HepG2 (cell line): ENCODE data around the gene S100A13.

ENCODE experiments used
- CTCF ChIP-seq: sonication (generic); formaldehyde crosslinking; IDR thresholded peaks from 2 replicates; pipeline ENCODE4 v1.5.0; 2020; ENCODE audit warnings: mild to moderate bottlenecking, missing genetic modification reagents, moderate library complexity
- E2F1 ChIP-seq: sonication (generic); formaldehyde crosslinking; IDR thresholded peaks from 2 replicates; pipeline ENCODE4 v1.5.0; 2020; ENCODE audit warnings: missing genetic modification reagents
- FOXJ3 ChIP-seq: sonication (generic); formaldehyde crosslinking; IDR thresholded peaks from 2 replicates; pipeline ENCODE4 v1.4.0; 2020; ENCODE audit warnings: missing genetic modification reagents, mild to moderate bottlenecking, borderline replicate concordance
- MAF1 ChIP-seq: sonication (generic); formaldehyde crosslinking; IDR thresholded peaks from 2 replicates; pipeline ENCODE4 v1.5.0; 2020; ENCODE audit warnings: missing genetic modification reagents, borderline replicate concordance
- MAX ChIP-seq: IDR thresholded peaks from 2 replicates; pipeline ENCODE4 v1.6.1; 2012; ENCODE audit warnings: inconsistent platforms
- NR2C2 ChIP-seq: sonication (generic); formaldehyde crosslinking; IDR thresholded peaks from 2 replicates; pipeline ENCODE4 v1.4.0; 2020; ENCODE audit warnings: missing genetic modification reagents, mild to moderate bottlenecking, moderate library complexity, borderline replicate concordance
- NRL ChIP-seq: sonication (generic); formaldehyde crosslinking; IDR thresholded peaks from 2 replicates; pipeline ENCODE4 v1.5.0; 2020; ENCODE audit warnings: missing genetic modification reagents, mild to moderate bottlenecking, moderate library complexity, borderline replicate concordance
- PREB ChIP-seq: sonication (generic); formaldehyde crosslinking; IDR thresholded peaks from 2 replicates; pipeline ENCODE4 v1.4.0; 2020; ENCODE audit warnings: missing genetic modification reagents
- REST ChIP-seq, 2 experiments: IDR thresholded peaks; 2 replicates each; pipeline ENCODE4 v1.6.1; 2011 to 2012; ENCODE audit warnings: low read length in 2 of 2, borderline replicate concordance in 1 of 2, low read depth in 1 of 2, mild to moderate bottlenecking in 1 of 2, moderate library complexity in 1 of 2
- SMARCC2 ChIP-seq: fragments of 450-650 bp; IDR thresholded peaks from 2 replicates; pipeline ENCODE4 v1.6.1; 2017; ENCODE audit warnings: antibody characterized with exemption, mild to moderate bottlenecking
- SNAPC5 ChIP-seq: sonication (generic); formaldehyde crosslinking; IDR thresholded peaks from 2 replicates; pipeline ENCODE4 v1.8.1; 2023; ENCODE audit warnings: mild to moderate bottlenecking, missing genetic modification reagents, borderline replicate concordance
- TBP ChIP-seq: sonication (generic); formaldehyde crosslinking; IDR thresholded peaks from 2 replicates; pipeline ENCODE4 v1.5.0; 2020; ENCODE audit warnings: missing genetic modification reagents
- TFE3 ChIP-seq: IDR thresholded peaks from 2 replicates; pipeline ENCODE4 v1.6.1; 2016

- TF ChIP-seq NRL (CRISPR knock-in tag), result no peak
- no peak for TF ChIP-seq REST (IDR thresholded peaks at IDR 0.05; ENCODE audit: borderline replicate concordance in 1 of 2, low read depth in 1 of 2, low read length in 2 of 2)
- TF ChIP-seq TFE3 (CRISPR knock-in tag), result no peak
- no peak for TF ChIP-seq MAX
- TF ChIP-seq CTCF (CRISPR knock-in tag), result no peak
- no peak for TF ChIP-seq SNAPC5 (CRISPR knock-in tag)
- no peak for TF ChIP-seq E2F1 (CRISPR knock-in tag)
- TF ChIP-seq TBP, result no peak
- no peak for TF ChIP-seq FOXJ3
- TF ChIP-seq NR2C2 (CRISPR knock-in tag), result no peak
- no peak for TF ChIP-seq SMARCC2
- no peak for TF ChIP-seq MAF1 (CRISPR knock-in tag)
- TF ChIP-seq PREB (CRISPR knock-in tag), result no peak
These were observed 57.8 kb downstream of the S100A13 start for GRCh38 chr1:153569465-153569864.
